LNCaP clone FGC (cell line): ENCODE data around the gene GET4.

Experiments
- DNase-seq: peaks from one replicate; pipeline ENCODE4 v3.0.0-alpha.2; 2011; ENCODE audit warnings: low read depth
- H3K4me3 ChIP-seq: 2 replicates; pipeline ENCODE4 v1.5.1; 2011; ENCODE audit warnings: mild to moderate bottlenecking, low read depth, low read length, control low read depth
- TF ChIP-seq, protein P1 (sequence below): IDR thresholded peaks from 2 replicates; pipeline ENCODE4 v1.5.1; 2012; ENCODE audit warnings: mild to moderate bottlenecking; ENCODE audit not compliant: control insufficient read depth, insufficient read depth; ENCODE audit errors: extremely low read depth

GET4 gene

DNA sequence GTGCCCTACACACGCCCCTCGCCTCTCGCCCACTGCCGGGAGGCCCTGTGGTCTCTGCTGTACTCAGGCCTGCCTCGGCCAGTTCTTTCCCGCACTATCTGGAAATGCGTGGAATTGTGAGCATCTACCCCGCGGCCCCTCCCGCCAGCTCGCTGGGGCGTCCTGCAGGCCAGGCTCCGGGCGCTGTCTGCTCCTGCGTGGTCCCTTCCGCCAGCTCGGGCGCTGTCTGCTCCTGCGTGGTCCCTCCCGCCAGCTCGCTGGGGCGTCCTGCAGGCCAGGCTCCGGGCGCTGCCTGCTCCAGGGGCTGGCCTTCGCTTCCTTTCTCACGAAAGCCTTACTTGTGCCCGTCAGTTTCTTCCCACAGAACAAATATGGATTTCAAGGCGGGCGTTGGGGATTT lies 14.9 kb downstream of the GET4 start:
- DNase-seq = no peak
- no peak overlapping the region for H3K4me3 ChIP-seq
- TF ChIP-seq, protein P1, sequence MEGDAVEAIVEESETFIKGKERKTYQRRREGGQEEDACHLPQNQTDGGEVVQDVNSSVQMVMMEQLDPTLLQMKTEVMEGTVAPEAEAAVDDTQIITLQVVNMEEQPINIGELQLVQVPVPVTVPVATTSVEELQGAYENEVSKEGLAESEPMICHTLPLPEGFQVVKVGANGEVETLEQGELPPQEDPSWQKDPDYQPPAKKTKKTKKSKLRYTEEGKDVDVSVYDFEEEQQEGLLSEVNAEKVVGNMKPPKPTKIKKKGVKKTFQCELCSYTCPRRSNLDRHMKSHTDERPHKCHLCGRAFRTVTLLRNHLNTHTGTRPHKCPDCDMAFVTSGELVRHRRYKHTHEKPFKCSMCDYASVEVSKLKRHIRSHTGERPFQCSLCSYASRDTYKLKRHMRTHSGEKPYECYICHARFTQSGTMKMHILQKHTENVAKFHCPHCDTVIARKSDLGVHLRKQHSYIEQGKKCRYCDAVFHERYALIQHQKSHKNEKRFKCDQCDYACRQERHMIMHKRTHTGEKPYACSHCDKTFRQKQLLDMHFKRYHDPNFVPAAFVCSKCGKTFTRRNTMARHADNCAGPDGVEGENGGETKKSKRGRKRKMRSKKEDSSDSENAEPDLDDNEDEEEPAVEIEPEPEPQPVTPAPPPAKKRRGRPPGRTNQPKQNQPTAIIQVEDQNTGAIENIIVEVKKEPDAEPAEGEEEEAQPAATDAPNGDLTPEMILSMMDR = no peak

DNA sequence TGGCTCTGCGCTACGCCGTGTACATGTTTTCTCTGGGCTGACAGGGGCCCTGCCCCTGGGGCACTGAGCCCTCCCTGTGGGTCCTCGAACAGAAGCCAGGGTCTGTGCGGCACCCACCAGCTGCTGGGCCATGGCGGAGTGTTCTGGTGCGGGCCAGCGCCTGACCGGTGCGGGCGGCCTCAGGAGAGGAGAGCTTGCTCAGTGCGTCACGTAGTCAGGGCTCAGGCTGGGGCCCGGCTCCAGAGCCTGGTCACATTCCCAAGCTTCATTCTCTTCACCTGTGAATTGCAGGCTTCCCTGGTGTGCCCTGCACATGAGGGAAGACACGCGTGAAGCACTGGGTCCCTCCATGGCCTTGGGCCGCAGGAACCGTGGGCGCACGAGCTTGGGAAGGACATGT lies 15.5 kb downstream of the GET4 start:
- TF ChIP-seq, protein P1 = no peak
- H3K4me3 ChIP-seq = no peak overlapping the region
- no peak for DNase-seq

DNA sequence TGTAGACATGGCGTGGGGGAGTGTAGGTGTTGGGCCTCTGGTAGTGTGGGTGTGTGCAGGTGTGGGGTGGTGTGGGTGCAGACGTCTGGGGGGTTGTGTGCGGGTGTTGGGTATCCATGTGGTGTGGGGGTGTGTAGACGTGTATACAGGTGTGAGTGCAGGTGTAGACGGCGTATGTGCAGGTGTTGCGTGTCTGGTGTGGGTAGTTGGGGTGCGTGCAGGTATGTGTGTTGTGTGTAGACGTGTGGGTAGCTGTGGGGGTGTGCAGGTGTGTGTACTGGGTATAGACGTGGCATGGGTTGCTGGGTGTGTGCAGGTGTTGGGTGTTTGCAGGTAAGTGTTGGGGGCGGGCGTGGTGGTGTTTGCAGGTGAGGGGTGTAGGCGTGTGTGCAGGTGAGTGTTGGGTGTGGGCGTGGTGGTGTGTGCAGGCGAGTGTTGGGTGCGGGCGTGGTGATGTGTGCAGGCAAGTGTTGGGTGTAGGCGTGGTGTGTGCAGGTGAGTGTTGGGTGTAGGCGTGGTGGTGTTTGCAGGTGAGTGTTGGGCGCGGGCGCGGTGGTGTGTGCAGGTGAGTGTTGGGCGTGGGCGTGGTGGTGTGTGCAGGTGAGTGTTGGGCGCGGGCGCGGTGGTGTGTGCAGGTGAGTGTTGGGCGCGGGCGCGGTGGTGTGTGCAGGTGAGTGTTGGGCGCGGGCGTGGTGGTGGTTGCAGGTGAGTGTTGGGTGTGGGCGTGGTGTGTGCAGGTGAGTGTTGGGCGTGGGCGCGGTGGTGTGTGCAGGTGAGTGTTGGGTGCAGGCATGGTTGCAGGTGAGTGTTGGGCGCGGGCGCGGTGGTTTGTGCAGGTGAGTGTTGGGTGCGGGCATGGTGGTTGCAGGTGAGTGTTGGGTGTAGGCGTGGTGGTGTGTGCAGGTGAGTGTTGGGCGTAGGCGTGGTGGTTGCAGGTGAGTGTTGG lies 16.6 kb downstream of the GET4 start:
- TF ChIP-seq, protein P1 = no peak

DNA sequence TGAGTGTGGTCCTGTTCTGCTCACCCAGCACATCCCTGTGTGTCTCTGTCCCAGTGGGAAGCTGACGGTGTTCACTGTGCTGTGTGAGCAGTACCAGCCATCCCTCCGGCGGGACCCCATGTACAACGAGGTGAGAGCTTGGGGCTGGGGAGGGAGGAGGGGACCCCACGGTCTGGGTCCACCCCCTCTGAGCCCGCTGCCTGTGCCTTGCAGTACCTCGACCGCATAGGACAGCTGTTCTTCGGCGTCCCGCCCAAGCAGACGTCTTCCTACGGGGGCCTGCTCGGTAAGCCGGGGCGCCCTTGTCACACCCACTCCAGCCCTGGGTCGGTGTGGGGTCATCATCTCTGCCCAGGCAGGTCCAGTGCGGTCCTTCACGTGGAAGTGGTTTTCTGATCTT lies 17.3 kb downstream of the GET4 start:
- no peak overlapping the region for H3K4me3 ChIP-seq
- DNase-seq = no peak
- TF ChIP-seq, protein P1 = no peak

More for the DNA sequence above, 16.6 kb downstream of the GET4 start:
- DNase-seq = no peak
- no peak overlapping the region for H3K4me3 ChIP-seq

DNA sequence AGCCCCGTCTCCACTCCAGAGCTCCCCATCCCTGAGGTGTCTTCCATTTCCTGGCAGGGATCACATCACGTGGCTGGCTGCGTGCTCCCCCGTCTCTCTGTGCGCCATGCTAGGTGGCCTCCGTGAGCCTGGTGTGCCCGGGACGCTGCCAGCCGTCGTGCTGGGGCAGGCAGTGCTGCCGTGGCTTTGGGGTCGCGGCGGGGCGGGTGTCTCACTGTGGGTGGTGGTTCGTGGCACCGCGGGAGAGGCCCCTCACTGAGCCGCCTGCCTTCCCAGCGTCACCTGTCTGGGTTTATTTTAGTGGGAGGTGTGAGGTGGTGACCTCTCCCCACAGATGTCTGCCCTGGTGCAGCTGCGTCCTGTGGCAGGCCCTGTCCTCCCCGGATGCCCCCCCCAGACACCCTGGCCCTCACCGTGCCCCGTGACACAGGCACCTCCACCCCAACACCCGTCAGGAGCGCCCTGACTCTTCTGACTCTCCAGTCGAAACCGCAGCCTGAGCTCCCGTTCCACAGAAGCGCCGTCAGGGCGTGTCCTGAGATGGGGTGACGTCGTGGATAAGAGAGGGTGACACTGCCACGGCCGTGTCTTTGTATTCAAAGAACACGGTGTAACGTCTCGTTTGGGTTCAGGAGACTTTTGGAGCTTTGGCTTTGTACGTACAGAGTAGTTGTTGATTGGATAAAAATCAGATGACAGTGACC lies 18.0 kb downstream of the GET4 start:
- H3K4me3 ChIP-seq = no peak overlapping the region
- no peak for DNase-seq
- TF ChIP-seq, protein P1 = no peak

DNA sequence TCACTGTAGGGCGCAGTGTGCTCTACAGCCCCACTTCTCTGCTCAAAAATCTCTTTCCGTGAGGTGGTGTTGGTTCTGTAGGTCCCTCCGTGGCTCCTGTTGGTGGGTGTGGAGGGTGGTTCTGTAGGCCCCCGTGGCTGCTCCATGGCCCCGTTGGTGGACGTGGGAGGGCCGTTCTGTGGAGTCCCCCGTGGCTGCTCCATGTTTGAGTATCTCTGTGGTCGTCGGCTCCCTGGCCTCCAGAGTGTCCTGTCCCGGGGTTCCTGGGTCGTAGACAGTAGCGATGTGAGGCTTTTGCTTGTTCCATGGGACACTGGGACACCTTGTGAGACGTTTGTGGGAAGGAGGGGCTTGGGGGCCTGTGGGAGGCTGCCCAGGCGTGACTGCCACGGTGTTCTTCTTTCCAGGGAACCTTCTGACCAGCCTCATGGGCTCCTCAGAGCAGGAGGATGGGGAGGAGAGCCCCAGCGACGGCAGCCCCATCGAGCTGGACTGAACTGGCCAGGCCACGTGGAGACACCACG lies 18.6 kb downstream of the GET4 start:
- TF ChIP-seq, protein P1 = no peak
- DNase-seq = no peak
- no peak overlapping the region for H3K4me3 ChIP-seq
